Endodermal cell (in vitro differentiated cells): Measurements from ENCODE around the gene KCNMA1. TPM values are rescaled to one million over a fixed set of nuclear protein-coding genes. Genes with fewer than 3 reads are reported as not detected.

Source experiments
- DNase-seq: peaks from one replicate; pipeline ENCODE4 v3.0.0-alpha.2; 2017
- H3K27ac ChIP-seq: 2 replicates; pipeline ENCODE4 v1.5.1; 2013; ENCODE audit warnings: mild to moderate bottlenecking, low read depth, low read length, moderate library complexity
- H3K27me3 ChIP-seq: 2 replicates; pipeline ENCODE4 v1.6.1; 2013; ENCODE audit warnings: mild to moderate bottlenecking, low read length, moderate library complexity; ENCODE audit not compliant: insufficient read depth, control insufficient read depth, poor library complexity, severe bottlenecking
- H3K36me3 ChIP-seq: 2 replicates; pipeline ENCODE4 v1.7.0; 2013; ENCODE audit warnings: mild to moderate bottlenecking, low read length, moderate library complexity; ENCODE audit not compliant: control insufficient read depth, insufficient read depth
- H3K4me1 ChIP-seq: one replicate; pipeline ENCODE4 v1.7.0; 2013; ENCODE audit warnings: low read length; ENCODE audit not compliant: control insufficient read depth, insufficient read depth
- H3K4me3 ChIP-seq: 2 replicates; pipeline ENCODE4 v1.5.1; 2013; ENCODE audit warnings: mild to moderate bottlenecking, low read length, moderate library complexity
- H3K9ac ChIP-seq: 2 replicates; pipeline ENCODE4 v1.6.1; 2013; ENCODE audit warnings: mild to moderate bottlenecking, low read length, moderate library complexity; ENCODE audit not compliant: poor library complexity, severe bottlenecking; ENCODE audit errors: extremely low read depth
- H3K9me3 ChIP-seq: 2 replicates; pipeline ENCODE4 v1.6.1; 2013; ENCODE audit warnings: mild to moderate bottlenecking, low read length, moderate library complexity; ENCODE audit not compliant: control insufficient read depth
- H3K27ac Mint-ChIP-seq: 2 replicates; pipeline ENCODE4 v1.8.0; 2020; ENCODE audit warnings: mixed read lengths
- H3K27me3 Mint-ChIP-seq: 2 replicates; pipeline ENCODE4 v1.8.0; 2021; ENCODE audit warnings: mild to moderate bottlenecking, mixed read lengths; ENCODE audit not compliant: insufficient read depth
- H3K36me3 Mint-ChIP-seq: 2 replicates; pipeline ENCODE4 v1.8.0; 2020; ENCODE audit warnings: low read depth, mixed read lengths
- H3K4me1 Mint-ChIP-seq: 2 replicates; pipeline ENCODE4 v1.8.0; 2020; ENCODE audit warnings: mixed read lengths
- H3K4me3 Mint-ChIP-seq: 2 replicates; pipeline ENCODE4 v1.8.0; 2020; ENCODE audit warnings: mild to moderate bottlenecking, moderate library complexity, mixed read lengths
- H3K9me3 Mint-ChIP-seq: 2 replicates; pipeline ENCODE4 v1.8.0; 2020; ENCODE audit warnings: mild to moderate bottlenecking, mixed read lengths
- WGBS, 2 experiments: methylation state at CpG; one replicate each; pipeline versions ENCODE4 v1.1.5 to v1.1.7; 2013; ENCODE audit warnings: missing lambda C conversion rate in 2 of 2, mixed read lengths in 1 of 2; ENCODE audit not compliant: insufficient coverage in 1 of 2, insufficient read length in 1 of 2; 5-methylcytosine and 5-hydroxymethylcytosine counted together
- total RNA-seq, 2 donors: library from RNA; stranded (reverse); fragmentation: NEBNext Ultra II Directional in 1 of 2; extraction: Animal tissue kit (Norgen Biotek cat#: 25700) in 1 of 2; gene quantifications; 2 replicates in 1 of 2; 3 replicates in 1 of 2; pipeline ENCODE4 v1.2.1, GENCODE V29; 2021
- TF ChIP-seq, protein P1 (sequence below): fragments of 200-600 bp; sonication (generic); conservative IDR thresholded peaks from 2 replicates; pipeline ENCODE4 v1.5.0; 2021; ENCODE audit warnings: antibody characterized with exemption, mild to moderate bottlenecking

The KCNMA1 gene
- total RNA-seq, 2 donors from 2014 or later: 0.55 to 1.3 TPM

- TF ChIP-seq, protein P1, sequence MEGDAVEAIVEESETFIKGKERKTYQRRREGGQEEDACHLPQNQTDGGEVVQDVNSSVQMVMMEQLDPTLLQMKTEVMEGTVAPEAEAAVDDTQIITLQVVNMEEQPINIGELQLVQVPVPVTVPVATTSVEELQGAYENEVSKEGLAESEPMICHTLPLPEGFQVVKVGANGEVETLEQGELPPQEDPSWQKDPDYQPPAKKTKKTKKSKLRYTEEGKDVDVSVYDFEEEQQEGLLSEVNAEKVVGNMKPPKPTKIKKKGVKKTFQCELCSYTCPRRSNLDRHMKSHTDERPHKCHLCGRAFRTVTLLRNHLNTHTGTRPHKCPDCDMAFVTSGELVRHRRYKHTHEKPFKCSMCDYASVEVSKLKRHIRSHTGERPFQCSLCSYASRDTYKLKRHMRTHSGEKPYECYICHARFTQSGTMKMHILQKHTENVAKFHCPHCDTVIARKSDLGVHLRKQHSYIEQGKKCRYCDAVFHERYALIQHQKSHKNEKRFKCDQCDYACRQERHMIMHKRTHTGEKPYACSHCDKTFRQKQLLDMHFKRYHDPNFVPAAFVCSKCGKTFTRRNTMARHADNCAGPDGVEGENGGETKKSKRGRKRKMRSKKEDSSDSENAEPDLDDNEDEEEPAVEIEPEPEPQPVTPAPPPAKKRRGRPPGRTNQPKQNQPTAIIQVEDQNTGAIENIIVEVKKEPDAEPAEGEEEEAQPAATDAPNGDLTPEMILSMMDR: no peak
- H3K27ac Mint-ChIP-seq: no peak overlapping the region
- no peaks in the 10 kb centered on the region for H3K4me1 ChIP-seq
Observed at GRCh38 chr10:77359950-77360520, 277.6 kb downstream of the KCNMA1 start.

DNA sequence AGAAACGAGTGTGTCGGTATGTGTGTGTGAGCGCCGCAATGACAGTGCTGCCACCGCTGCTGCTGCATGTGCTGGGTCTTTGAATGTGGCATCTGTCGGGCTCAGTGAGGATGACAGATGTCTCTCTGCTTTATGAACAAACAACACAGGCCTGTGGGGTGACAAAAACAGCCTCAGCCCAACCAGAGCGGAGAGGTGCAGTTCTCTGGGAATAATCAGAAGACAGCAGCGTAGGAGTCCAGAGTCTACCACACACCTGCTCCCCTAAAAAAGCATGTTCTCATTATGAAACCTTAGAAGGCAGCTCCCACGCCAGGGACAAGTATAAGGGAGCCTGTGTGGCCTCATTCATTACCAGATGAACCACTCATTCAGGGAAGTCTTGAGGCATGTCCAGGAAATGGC lies 278.3 kb downstream of the KCNMA1 start:
- Histone ChIP-seq H3K4me3 (no peak overlapping the region), H3K9ac (no peak overlapping the region), H3K27me3 (no peaks in the 10 kb centered on the region), H3K9me3 (no peaks in the 10 kb centered on the region), H3K27ac (no peak overlapping the region), H3K36me3 (no peaks in the 10 kb centered on the region), H3K4me1 (no peaks in the 10 kb centered on the region)
- TF ChIP-seq, protein P1: no peak
- H3K36me3 Mint-ChIP-seq: no peaks in the 10 kb centered on the region
- H3K9me3 Mint-ChIP-seq: no peaks in the 10 kb centered on the region
- H3K27me3 Mint-ChIP-seq: no peaks in the 10 kb centered on the region
- H3K4me3 Mint-ChIP-seq: no peak overlapping the region
- 92 to 94% methylated on average over 8 to 9 of the region's 9 CpGs for WGBS, 2 experiments
- H3K4me1 Mint-ChIP-seq: peaks cover 4% of the 10 kb centered on the region
- no peak overlapping the region for H3K27ac Mint-ChIP-seq
- no peak for DNase-seq

More at GRCh38 chr10:77359950-77360520, 277.6 kb downstream of the KCNMA1 start:
- no peak for DNase-seq
- no peaks in the 10 kb centered on the region for H3K9me3 Mint-ChIP-seq
- H3K9ac ChIP-seq: no peak overlapping the region
- peaks cover 4% of the 10 kb centered on the region for H3K4me1 Mint-ChIP-seq
- H3K27ac ChIP-seq: no peak overlapping the region
- H3K36me3 Mint-ChIP-seq: no peaks in the 10 kb centered on the region
- no peaks in the 10 kb centered on the region for H3K36me3 ChIP-seq
- no peaks in the 10 kb centered on the region for H3K27me3 ChIP-seq
- H3K9me3 ChIP-seq: no peaks in the 10 kb centered on the region
- H3K27me3 Mint-ChIP-seq: peaks cover under 1% of the 10 kb centered on the region
- WGBS, 2 experiments: 89 to 91% methylated on average over 1 to 2 of the region's 2 CpGs
- no peak overlapping the region for H3K4me3 Mint-ChIP-seq
- H3K4me3 ChIP-seq: no peak overlapping the region

DNA sequence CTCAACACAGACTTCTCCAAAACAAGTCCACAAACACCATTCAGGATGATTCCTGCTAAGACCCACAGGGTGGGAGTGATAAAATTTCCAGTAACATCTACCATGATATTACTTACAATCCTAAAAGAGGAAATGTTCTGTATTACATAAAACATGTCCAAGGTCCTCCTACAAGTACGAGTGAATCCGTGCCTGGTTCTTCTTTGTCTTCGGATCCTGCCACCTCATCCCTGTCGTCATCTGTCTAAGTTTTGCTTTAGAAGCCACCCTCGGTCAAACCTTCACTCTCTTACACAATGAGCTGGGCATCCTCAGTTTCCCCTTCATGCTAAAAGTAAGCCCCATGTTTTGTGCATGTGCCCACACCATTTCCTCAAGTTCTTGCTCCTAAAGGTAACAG lies 279.0 kb downstream of the KCNMA1 start:
- no peaks in the 10 kb centered on the region for H3K36me3 Mint-ChIP-seq
- H3K9me3 ChIP-seq: no peaks in the 10 kb centered on the region
- WGBS, 2 experiments: 90 to 97% methylated on average over 5 of the region's 5 CpGs
- H3K4me3 Mint-ChIP-seq: no peak overlapping the region
- no peaks in the 10 kb centered on the region for H3K36me3 ChIP-seq
- H3K9ac ChIP-seq: no peak overlapping the region
- H3K4me3 ChIP-seq: no peak overlapping the region
- no peaks in the 10 kb centered on the region for H3K27me3 Mint-ChIP-seq
- peaks cover 4% of the 10 kb centered on the region for H3K4me1 Mint-ChIP-seq
- H3K27ac Mint-ChIP-seq: no peak overlapping the region
- TF ChIP-seq, protein P1: no peak
- no peaks in the 10 kb centered on the region for H3K9me3 Mint-ChIP-seq
- H3K27me3 ChIP-seq: no peaks in the 10 kb centered on the region
- no peak for DNase-seq
- H3K4me1 ChIP-seq: no peaks in the 10 kb centered on the region
- H3K27ac ChIP-seq: no peak overlapping the region
